Activated CD4-positive, alpha-beta T cell treated with anti-CD3 and anti-CD28 coated beads for 36 hours (primary cell): ENCODE data around the gene MAD2L1. TPM values are rescaled to one million over a fixed set of nuclear protein-coding genes. Genes with fewer than 3 reads are reported as not detected.
"Not testable (repeated sequence)": the region's sequence is repeated elsewhere in the genome, so short reads cannot be mapped to it uniquely, and the experiment has no call there.

ENCODE experiments used
- ATAC-seq: fragments of 200-7000 bp; cut with Tn5 transposase; one replicate; pipeline ENCODE4 v1.10.0; 2021; ENCODE audit warnings: mild to moderate bottlenecking, moderate library complexity
- CTCF ChIA-PET: fragments of 350-600 bp; sonication (Branson Sonifier 250); formaldehyde crosslinking; loops from one replicate; lab custom pipeline; 2021; ENCODE audit warnings: antibody characterized with exemption; lab: Charles Lee
- POLR2A ChIA-PET: fragments of 350-600 bp; sonication (Branson Sonifier 250); formaldehyde crosslinking; loops from one replicate; lab custom pipeline; 2021; ENCODE audit warnings: antibody characterized with exemption, inconsistent platforms; lab: Charles Lee
- DNase-seq: peaks from one replicate; pipeline ENCODE4 v3.0.0-alpha.2; 2020
- H3K27ac Mint-ChIP-seq: one replicate; pipeline ENCODE4 v1.8.0; 2021; ENCODE audit warnings: mixed read lengths
- H3K27me3 Mint-ChIP-seq: one replicate; pipeline ENCODE4 v1.8.0; 2021; ENCODE audit warnings: mixed read lengths
- H3K36me3 Mint-ChIP-seq: one replicate; pipeline ENCODE4 v1.8.0; 2021; ENCODE audit warnings: low read depth, mixed read lengths
- H3K4me1 Mint-ChIP-seq: one replicate; pipeline ENCODE4 v1.8.0; 2021; ENCODE audit warnings: mixed read lengths
- H3K4me3 Mint-ChIP-seq: one replicate; pipeline ENCODE4 v1.8.0; 2021; ENCODE audit warnings: mild to moderate bottlenecking, moderate library complexity, mixed read lengths
- H3K9me3 Mint-ChIP-seq: one replicate; pipeline ENCODE4 v1.8.0; 2021; ENCODE audit warnings: low read depth, mixed read lengths
- intact Hi-C, 2 experiments: fragments of 100-400 bp; cut with DNase I in 1 of 2; cut with micrococcal nuclease in 1 of 2; formaldehyde crosslinking; loops; one replicate each; pipeline versions ENCODE4 v1.14.2 to v1.15.1; 2022 to 2024; cut with DNase I, micrococcal nuclease
- total RNA-seq, 2 experiments: library from RNA; stranded (reverse); gene quantifications; one replicate each; pipeline ENCODE4 v1.2.3, GENCODE V29; 2021

MAD2L1 gene
- total RNA-seq, 2 experiments from 2014 or later: 55.8 to 104 TPM

DNA sequence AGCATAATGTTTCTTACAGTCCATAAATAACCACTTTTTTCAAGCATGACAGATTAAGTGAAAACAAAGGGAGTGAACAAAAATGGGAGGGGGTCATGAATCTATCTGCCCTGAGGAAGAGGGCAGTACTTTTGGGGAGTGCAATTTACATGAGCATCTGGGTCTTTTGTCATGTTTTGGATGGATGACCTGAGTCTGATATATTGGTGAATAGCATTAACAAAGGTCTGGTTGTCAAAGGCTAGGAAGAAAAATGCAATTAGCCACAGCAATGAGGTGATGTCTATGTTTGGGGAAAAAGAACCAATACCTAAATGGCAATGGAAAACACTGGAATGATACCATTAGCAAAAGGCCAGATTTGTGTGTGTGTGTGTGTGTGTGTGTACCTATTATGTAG, 15.1 kb upstream of the MAD2L1 start:
- CTCF ChIA-PET: no interaction called here
- H3K27ac Mint-ChIP-seq: no peak overlapping the region

DNA sequence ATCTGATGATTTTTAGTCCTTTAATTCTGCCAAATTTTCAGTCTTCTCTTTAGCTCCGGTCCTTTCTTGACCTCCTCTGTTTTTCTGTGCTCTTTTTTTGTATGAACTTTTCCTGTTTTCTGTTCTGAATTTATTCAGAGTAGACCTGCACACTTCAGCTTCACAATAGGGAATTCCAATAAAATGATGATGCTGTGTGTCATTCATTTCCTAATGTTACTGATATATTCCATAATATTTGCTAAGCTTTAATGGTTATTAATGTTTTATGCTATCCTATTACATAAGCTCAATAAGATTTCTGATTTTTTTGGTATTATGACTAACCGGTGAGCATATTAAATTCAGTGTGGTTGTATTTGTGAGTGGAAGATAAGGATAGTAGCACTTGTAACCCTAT, 13.9 kb upstream of the MAD2L1 start:
- H3K4me3 Mint-ChIP-seq: no peak overlapping the region
- ChIA-PET CTCF (interaction anchor here (0.9 kb wide), 1 partner anchor 17 kb away, joined by 3 read pairs; no protein-coding TSS in a partner anchor), POLR2A (no interaction called here)
- no peak for ATAC-seq
- no peak for DNase-seq
- H3K27me3 Mint-ChIP-seq: peaks cover 2% of the 10 kb centered on the region
- no peaks in the 10 kb centered on the region for H3K9me3 Mint-ChIP-seq
- intact Hi-C loops: no loop called here
- no peak overlapping the region for H3K27ac Mint-ChIP-seq
- no peaks in the 10 kb centered on the region for H3K36me3 Mint-ChIP-seq
- no peaks in the 10 kb centered on the region for H3K4me1 Mint-ChIP-seq

More for the DNA sequence above, 15.1 kb upstream of the MAD2L1 start:
- Mint-ChIP-seq H3K9me3 (no peaks in the 10 kb centered on the region), H3K27me3 (peaks cover 8% of the 10 kb centered on the region), H3K4me3 (no peak overlapping the region), H3K4me1 (no peaks in the 10 kb centered on the region), H3K36me3 (no peaks in the 10 kb centered on the region)
- POLR2A ChIA-PET: no interaction called here
- intact Hi-C loops: no loop called here
- no peak for ATAC-seq
- no peak for DNase-seq

DNA sequence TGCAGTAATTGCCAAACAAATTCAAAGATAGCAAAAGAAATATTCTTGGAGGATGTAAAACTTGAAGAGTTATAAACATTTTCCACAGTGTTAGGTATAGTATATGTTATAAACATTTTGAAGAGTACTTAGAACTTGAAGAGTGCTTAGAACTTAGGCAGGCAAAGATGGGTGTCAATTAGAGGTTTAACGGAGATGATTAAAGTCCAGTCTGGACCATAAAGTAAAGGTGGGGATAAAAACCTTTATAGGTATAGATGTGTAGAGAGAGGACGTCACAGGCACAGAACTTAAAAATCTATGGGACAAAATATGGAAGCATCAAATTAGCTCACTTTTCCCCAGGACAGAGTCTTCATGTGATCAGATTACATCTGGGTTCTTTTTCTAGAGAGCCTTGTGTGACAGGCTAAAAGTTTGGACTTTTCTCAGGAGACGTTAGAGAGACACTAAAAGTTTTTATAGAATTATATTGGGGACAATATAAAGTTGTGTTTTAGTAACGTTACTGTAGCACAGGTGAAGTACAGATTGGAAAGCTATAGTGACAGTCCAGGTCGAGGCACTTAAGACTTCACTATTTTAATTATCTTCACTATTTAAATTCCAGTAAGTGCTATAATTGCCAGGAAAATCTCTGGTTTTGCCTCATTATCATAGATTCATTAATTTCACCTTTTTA, 13.3 kb upstream of the MAD2L1 start:
- Mint-ChIP-seq H3K9me3 (no peaks in the 10 kb centered on the region), H3K4me1 (no peaks in the 10 kb centered on the region), H3K36me3 (no peaks in the 10 kb centered on the region), H3K27me3 (peaks cover 2% of the 10 kb centered on the region), H3K4me3 (no peak overlapping the region), H3K27ac (no peak overlapping the region)
- ATAC-seq (no peak), DNase-seq (no peak)
- intact Hi-C loops: loop anchor here in 1 of 2 experiments (10.0 kb wide), 1 partner anchor 75 kb away; no protein-coding TSS in a partner anchor
- ChIA-PET POLR2A (no interaction called here), CTCF (interaction anchor here (0.9 kb wide), 1 partner anchor 18 kb away, joined by 3 read pairs; no protein-coding TSS in a partner anchor)

DNA sequence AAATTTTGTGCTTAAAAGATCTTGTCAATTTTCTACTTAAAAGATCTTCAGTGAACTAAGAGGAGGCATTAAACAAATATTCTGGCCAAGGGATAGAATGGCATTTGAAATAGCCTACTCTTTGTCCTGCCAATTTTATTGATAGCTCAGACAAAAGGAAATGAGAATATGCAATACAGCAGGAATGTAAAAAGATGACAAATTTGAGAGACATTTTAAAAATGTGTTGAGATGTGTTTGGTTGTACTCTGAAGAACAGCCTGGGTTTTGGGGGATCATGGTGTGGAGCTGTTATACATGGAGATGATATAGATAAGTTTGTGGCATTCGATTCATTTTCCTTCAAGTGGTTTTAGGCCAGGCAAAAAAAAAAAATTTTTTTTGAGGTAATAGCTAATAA, 11.6 kb upstream of the MAD2L1 start:
- H3K4me1 Mint-ChIP-seq: no peaks in the 10 kb centered on the region
- no peak for DNase-seq
- no peak for ATAC-seq
- H3K9me3 Mint-ChIP-seq: no peaks in the 10 kb centered on the region
- H3K27me3 Mint-ChIP-seq: peaks cover 2% of the 10 kb centered on the region
- no peaks in the 10 kb centered on the region for H3K36me3 Mint-ChIP-seq
- POLR2A ChIA-PET: no interaction called here
- intact Hi-C loops: loop anchor here in 1 of 2 experiments (10.0 kb wide), 1 partner anchor 77 kb away; no protein-coding TSS in a partner anchor
- H3K27ac Mint-ChIP-seq: no peak overlapping the region
- CTCF ChIA-PET: interaction anchor here (0.7 kb wide), 1 partner anchor 559 kb away, joined by 3 read pairs; no protein-coding TSS in a partner anchor
- H3K4me3 Mint-ChIP-seq: no peak overlapping the region

DNA sequence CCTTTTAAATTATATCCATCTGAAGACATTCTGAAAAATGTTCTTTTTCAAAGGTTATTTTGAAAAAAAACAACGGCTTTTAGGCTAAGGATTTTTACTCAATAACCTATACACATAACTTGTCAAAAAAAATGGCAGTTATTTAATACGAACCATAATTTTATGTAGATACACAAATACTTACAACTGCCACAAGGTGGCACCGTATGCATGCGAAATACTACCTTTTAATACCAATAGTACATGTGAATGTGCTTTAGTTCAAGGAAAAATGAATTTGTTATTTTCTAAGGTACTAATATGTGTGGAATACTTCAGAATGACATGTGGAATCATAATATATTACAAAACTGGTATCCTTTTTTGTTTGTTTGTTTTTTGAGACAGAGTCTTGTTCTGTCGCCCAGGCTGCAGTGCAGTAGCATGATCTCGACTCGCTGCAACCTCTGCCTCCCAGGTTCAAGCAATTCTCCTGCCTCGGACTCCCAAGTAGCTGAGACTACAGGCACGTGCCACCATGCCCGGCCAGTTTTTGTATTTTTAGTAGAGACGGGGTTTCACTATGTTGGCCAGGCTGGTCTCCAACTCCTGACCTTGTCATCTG, 4.6 kb upstream of the MAD2L1 start:
- H3K36me3 Mint-ChIP-seq: peaks cover under 1% of the 10 kb centered on the region

DNA sequence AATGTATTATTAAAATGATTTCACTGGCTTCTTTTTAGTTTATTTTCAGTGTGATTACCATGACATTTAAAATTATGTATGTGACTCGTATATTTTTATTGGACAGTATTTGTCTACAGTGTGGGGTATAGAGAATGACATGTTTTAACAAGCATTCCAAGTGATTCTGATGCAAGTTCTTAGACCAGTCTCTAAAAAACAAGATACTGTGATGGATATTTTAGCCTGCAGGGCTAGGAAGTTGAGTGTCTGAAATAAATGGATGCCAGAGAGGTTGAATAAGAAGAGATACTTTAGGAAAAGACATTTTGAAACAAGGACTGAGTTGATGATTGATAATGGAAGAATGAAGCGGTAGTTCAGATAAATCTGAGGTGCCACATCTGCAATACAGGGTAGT, 3.5 kb upstream of the MAD2L1 start:
- Mint-ChIP-seq H3K4me3 (no peak overlapping the region), H3K36me3 (peaks cover 7% of the 10 kb centered on the region), H3K27me3 (no peaks in the 10 kb centered on the region), H3K4me1 (peaks cover 26% of the 10 kb centered on the region), H3K9me3 (no peaks in the 10 kb centered on the region), H3K27ac (no peak overlapping the region)
- POLR2A ChIA-PET: no interaction called here
- ATAC-seq (no peak), DNase-seq (no peak)
- intact Hi-C loops: loop anchor here (2.0 to 10.0 kb wide), 5 partner anchors 85 to 1237 kb away; no protein-coding TSS in a partner anchor
- CTCF ChIA-PET: interaction anchor here (0.6 kb wide), 1 partner anchor 61 kb away, joined by 3 read pairs; no protein-coding TSS in a partner anchor

More for the DNA sequence above, 4.6 kb upstream of the MAD2L1 start:
- no peaks in the 10 kb centered on the region for H3K9me3 Mint-ChIP-seq
- peak; percentile 72 for DNase-seq
- intact Hi-C loops: loop anchor here (1.0 to 10.0 kb wide), 6 partner anchors 84 to 1236 kb away; no protein-coding TSS in a partner anchor
- ATAC-seq: no peak
- H3K27ac Mint-ChIP-seq: no peak overlapping the region
- H3K4me1 Mint-ChIP-seq: peaks cover 24% of the 10 kb centered on the region
- POLR2A ChIA-PET: no interaction called here
- CTCF ChIA-PET: no interaction called here
- H3K4me3 Mint-ChIP-seq: no peak overlapping the region
- no peaks in the 10 kb centered on the region for H3K27me3 Mint-ChIP-seq

DNA sequence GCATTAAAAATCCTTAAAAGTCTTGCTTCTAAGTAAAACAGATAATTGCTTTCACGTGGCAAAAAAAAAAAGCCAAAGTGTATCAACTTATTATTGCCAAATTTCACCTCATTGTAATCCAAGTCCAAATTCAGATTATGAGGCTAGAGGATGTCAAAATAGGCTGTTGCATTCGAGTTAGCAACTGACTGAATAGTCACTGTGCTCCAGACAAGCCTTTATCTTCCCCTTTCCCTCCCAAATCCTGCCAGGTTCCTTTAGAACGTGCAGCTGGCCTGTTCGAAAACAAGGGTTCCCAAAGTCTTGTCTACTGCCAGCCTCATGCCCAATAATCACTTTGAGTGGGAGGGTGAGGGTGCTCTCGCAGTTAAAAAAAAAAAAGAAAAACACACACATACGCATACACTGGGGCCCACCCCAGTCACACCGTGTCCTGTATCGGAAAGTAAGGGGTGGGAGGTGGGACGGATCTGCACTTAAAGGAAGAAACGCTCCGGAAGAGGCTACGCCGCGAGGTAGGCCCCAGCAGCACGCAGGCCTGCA, 603 bp downstream of the MAD2L1 start:
- Mint-ChIP-seq H3K27ac (peak overlapping the region; percentile 97), H3K4me1 (peaks cover 58% of the 10 kb centered on the region), H3K36me3 (peaks cover 39% of the 10 kb centered on the region), H3K9me3 (no peaks in the 10 kb centered on the region), H3K4me3 (peak overlapping the region; percentile 86), H3K27me3 (no peaks in the 10 kb centered on the region)
- ChIA-PET POLR2A (interaction anchor here (0.5 to 0.6 kb wide), 3 partner anchors 15 to 1037 kb away, joined by 3 to 5 read pairs (median 4); no protein-coding TSS in a partner anchor), CTCF (interaction anchor here (1.2 to 1.7 kb wide), 2 partner anchors 15 to 89 kb away, joined by 3 to 5 read pairs; no protein-coding TSS in a partner anchor)
- intact Hi-C loops: loop anchor here in 1 of 2 experiments (1.0 kb wide), 1 partner anchor 612 kb away; no protein-coding TSS in a partner anchor
- DNase-seq (peak; percentile 80), ATAC-seq (peak; percentile 66)

DNA sequence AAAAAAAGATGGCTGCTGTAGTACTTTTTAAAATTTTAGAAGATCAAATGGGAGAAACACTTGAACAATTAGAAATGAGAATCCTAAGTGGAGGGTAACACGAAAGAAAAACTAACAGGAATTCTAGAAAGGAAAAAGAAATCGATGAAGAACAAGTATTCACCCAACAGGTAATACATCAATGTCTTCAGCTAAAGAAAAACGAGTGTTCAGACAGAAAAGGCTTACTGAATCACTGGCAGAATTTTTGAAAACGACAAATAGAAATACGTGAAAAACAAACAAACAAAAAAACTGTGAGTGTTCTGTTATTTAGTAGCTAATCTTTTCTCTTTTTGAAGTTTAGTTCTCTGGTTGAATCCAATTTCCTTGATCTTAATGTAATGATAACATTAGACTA, 1.8 kb downstream of the MAD2L1 start:
- Mint-ChIP-seq H3K4me3 (peak overlapping the region; percentile 86), H3K27me3 (no peaks in the 10 kb centered on the region), H3K9me3 (no peaks in the 10 kb centered on the region), H3K36me3 (peaks cover 47% of the 10 kb centered on the region), H3K4me1 (peaks cover 54% of the 10 kb centered on the region), H3K27ac (peak overlapping the region; percentile 31)
- intact Hi-C loops: no loop called here
- ChIA-PET CTCF (no interaction called here), POLR2A (no interaction called here)
- no peak for DNase-seq
- ATAC-seq: no peak

DNA sequence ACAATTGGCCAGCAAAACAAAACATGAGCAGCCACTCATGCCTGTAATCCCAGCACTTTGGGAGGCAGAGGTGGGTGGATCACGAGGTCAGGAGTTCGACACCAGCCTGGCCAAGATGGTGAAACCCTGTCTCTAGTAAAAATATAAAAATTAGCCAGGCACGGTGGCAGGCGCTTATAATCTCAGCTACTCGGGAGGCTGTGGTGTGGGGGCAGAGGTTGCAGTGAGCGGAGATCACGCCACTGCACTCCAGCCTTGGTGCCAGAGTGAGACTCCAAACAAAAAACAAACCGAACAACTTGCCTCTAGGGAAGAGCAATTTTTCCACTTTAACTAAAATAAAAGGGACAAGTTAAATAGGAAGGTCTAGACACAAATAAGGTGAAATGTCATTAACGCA, 2.9 kb downstream of the MAD2L1 start:
- Mint-ChIP-seq H3K27ac (peak overlapping the region; percentile 71), H3K4me1 (peaks cover 43% of the 10 kb centered on the region), H3K36me3 (peaks cover 55% of the 10 kb centered on the region)
- CTCF ChIA-PET, POLR2A ChIA-PET, intact Hi-C loops, DNase-seq, H3K27me3 Mint-ChIP-seq, H3K4me3 Mint-ChIP-seq, H3K9me3 Mint-ChIP-seq, ATAC-seq: not testable (repeated sequence)

DNA sequence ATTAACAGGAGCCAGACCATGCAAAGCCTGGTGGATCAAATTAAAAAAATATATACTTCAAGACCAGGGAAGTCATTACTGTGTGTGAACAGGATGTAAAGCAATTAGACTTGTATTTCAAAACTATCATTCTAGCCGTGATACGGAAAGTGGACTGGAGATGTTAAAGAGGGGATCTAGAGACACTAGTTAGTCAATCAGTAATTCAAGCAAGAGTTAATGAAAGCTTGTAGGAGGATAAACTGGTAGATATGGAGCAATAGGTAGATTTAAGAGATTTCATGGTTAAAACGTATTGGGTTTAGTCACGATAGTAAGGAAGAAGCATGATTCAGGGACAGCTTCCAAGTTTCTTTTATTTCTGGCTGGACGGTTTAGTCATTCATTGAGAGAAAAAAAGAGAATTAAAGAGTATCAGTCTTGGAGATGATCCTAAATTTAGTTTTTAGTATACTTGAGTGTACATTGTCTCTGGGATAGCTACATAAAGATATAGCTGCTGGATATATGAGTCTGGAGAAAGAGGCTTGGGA, 3.9 kb downstream of the MAD2L1 start:
- DNase-seq: no peak
- intact Hi-C loops: no loop called here
- ChIA-PET CTCF (no interaction called here), POLR2A (no interaction called here)
- Mint-ChIP-seq H3K9me3 (no peaks in the 10 kb centered on the region), H3K27ac (peak overlapping the region; percentile 42), H3K4me3 (peak overlapping the region; percentile 1), H3K36me3 (peaks cover 61% of the 10 kb centered on the region), H3K4me1 (peaks cover 36% of the 10 kb centered on the region), H3K27me3 (no peaks in the 10 kb centered on the region)
- no peak for ATAC-seq

DNA sequence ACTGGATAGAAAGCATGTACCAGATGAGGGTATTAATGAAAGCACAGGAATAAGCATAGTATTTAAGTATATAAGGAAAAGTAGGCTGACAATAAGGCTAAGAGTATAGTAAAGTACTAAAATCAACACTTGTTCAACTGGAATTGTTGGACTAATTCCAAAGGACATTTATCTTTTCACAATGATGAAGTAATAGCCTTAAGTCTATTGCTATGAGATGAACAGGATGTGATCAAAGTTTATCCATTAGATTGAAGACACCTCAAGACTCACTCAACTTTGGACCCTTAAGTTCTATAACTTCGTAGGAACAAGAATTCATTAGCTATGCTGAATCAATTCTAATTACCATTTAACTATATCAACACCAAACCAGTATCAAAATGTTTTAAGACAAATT, 7.6 kb downstream of the MAD2L1 start:
- ChIA-PET POLR2A (no interaction called here), CTCF (no interaction called here)
- DNase-seq: no peak
- Mint-ChIP-seq H3K27me3 (no peaks in the 10 kb centered on the region), H3K36me3 (peaks cover 57% of the 10 kb centered on the region), H3K9me3 (no peaks in the 10 kb centered on the region), H3K27ac (no peak overlapping the region), H3K4me1 (peaks cover 23% of the 10 kb centered on the region), H3K4me3 (no peak overlapping the region)
- ATAC-seq: no peak
- intact Hi-C loops: no loop called here
